A673 (cell line): ENCODE measurements around the gene GPR34. TPM values are rescaled to one million over a fixed set of nuclear protein-coding genes. Genes with fewer than 3 reads are reported as not detected.

ENCODE experiments used
- BruUV-seq: library from RNA; stranded (reverse); fragments of 400-500 nt; replicated peaks from 2 replicates; lab custom pipeline; 2021; lab: Mats Ljungman, UMichigan
- CTCF ChIA-PET: fragments of 300-600 bp; sonication (Branson Sonifier 250); formaldehyde crosslinking; loops from one replicate; lab custom pipeline; 2022; ENCODE audit warnings: antibody characterized with exemption; lab: Charles Lee
- POLR2A ChIA-PET: fragments of 300-600 bp; sonication (Branson Sonifier 250); formaldehyde crosslinking; loops from one replicate; lab custom pipeline; 2022; ENCODE audit warnings: antibody characterized with exemption; ENCODE audit not compliant: low non-redundant PET; lab: Charles Lee
- DNase-seq: peaks from one replicate; pipeline ENCODE4 v3.0.0-alpha.2; 2015; ENCODE audit warnings: low spot score
- H3K27ac ChIP-seq: fragments of 200-600 bp; sonication (generic); 2 replicates; pipeline ENCODE4 v1.5.1; 2016; ENCODE audit warnings: mixed run types, low read depth, mild to moderate bottlenecking, mixed read lengths, antibody characterized with exemption, low read length; ENCODE audit not compliant: poor library complexity, severe bottlenecking
- H3K27me3 ChIP-seq: fragments of 200-600 bp; sonication (generic); replicated peaks from 2 replicates; pipeline ENCODE4 v1.6.1; 2017; ENCODE audit warnings: mixed run types, low read depth, mild to moderate bottlenecking, mixed read lengths, antibody characterized with exemption, low read length; ENCODE audit not compliant: insufficient read depth, poor library complexity
- H3K36me3 ChIP-seq: fragments of 200-600 bp; sonication (generic); 2 replicates; pipeline ENCODE4 v1.6.1; 2016; ENCODE audit warnings: mixed run types, mild to moderate bottlenecking, mixed read lengths, antibody characterized with exemption, low read length; ENCODE audit not compliant: insufficient read depth, poor library complexity, severe bottlenecking
- H3K4me1 ChIP-seq: fragments of 200-600 bp; sonication (generic); 2 replicates; pipeline ENCODE4 v1.6.1; 2017; ENCODE audit warnings: mixed run types, mild to moderate bottlenecking, mixed read lengths, antibody characterized with exemption, low read length; ENCODE audit not compliant: insufficient read depth, poor library complexity, severe bottlenecking
- H3K4me3 ChIP-seq: fragments of 200-600 bp; sonication (generic); 2 replicates; pipeline ENCODE4 v1.5.1; 2016; ENCODE audit warnings: low read depth, mixed run types, mild to moderate bottlenecking, mixed read lengths, low read length; ENCODE audit not compliant: poor library complexity, severe bottlenecking
- H3K9me3 ChIP-seq: fragments of 200-600 bp; sonication (generic); 2 replicates; pipeline ENCODE4 v1.6.1; 2016; ENCODE audit warnings: mixed run types, low read depth, mild to moderate bottlenecking, mixed read lengths, antibody characterized with exemption, low read length; ENCODE audit not compliant: poor library complexity, severe bottlenecking
- CTCF ChIP-seq: fragments of 300-800, 200-600 bp; sonication (generic); conservative IDR thresholded peaks from 2 replicates; pipeline ENCODE4 v1.5.1; 2017; ENCODE audit warnings: low read depth, mild to moderate bottlenecking, antibody characterized with exemption, low read length, moderate library complexity, mixed read lengths
- EZH2 ChIP-seq: fragments of 200-600 bp; sonication (generic); IDR thresholded peaks from 2 replicates; pipeline ENCODE4 v1.6.1; 2017; ENCODE audit warnings: borderline replicate concordance, low read depth, mild to moderate bottlenecking, mixed read lengths, antibody characterized with exemption, low read length; ENCODE audit not compliant: poor library complexity, severe bottlenecking
- intact Hi-C: fragments of 100-400 bp; cut with micrococcal nuclease; formaldehyde crosslinking; loops from one replicate; pipeline ENCODE4 v1.10.0; 2022; ENCODE audit not compliant: unreplicated experiment
- total RNA-seq: library from RNA; stranded (reverse); gene quantifications from 2 replicates; pipeline ENCODE4 v1.2.3, GENCODE V29; 2021

Gene GPR34
- total RNA-seq, 1 experiment from 2014 or later, result not detected

- BruUV-seq, result no TSS peak
- Histone ChIP-seq H3K4me3 (no peak overlapping the region), H3K36me3 (no peaks in the 10 kb centered on the region), H3K4me1 (no peaks in the 10 kb centered on the region), H3K9me3 (no peaks in the 10 kb centered on the region), H3K27ac (no peak overlapping the region), H3K27me3 (no peaks in the 10 kb centered on the region)
- DNase-seq, result no peak
- POLR2A ChIA-PET, result no interaction called here
- TF ChIP-seq EZH2 (no peak), CTCF (no peak)
- CTCF ChIA-PET, result no interaction called here
- intact Hi-C loops, result no loop called here
Observed at GRCh38 chrX:41707218-41707617, 18.4 kb downstream of the GPR34 start.

DNA sequence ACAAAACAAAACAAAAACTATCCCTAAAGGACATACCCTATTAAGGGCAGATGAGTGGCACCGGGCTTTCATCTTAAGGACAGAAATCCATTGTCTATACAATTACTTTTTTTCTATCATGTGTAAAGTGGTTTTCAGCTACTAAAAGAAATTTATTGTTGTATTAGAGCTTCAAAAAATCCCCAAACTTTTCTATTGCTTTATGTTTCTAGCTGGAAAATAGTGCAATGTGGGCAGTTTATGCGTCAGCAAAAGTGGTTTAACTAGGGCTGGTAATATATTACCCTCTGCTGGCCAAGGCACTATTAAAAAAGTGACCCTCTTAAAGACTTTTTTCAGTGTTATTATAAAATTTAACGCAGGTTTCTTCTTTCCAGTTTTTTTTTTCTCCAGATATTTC is 19.7 kb downstream of the GPR34 start:
- Histone ChIP-seq H3K27ac (no peak overlapping the region), H3K4me1 (no peaks in the 10 kb centered on the region), H3K27me3 (no peaks in the 10 kb centered on the region), H3K9me3 (no peaks in the 10 kb centered on the region), H3K36me3 (no peaks in the 10 kb centered on the region), H3K4me3 (no peak overlapping the region)
- DNase-seq, result no peak
- CTCF ChIA-PET, result no interaction called here
- intact Hi-C loops, result no loop called here
- BruUV-seq, result no TSS peak
- TF ChIP-seq CTCF, result no peak
- no peak for TF ChIP-seq EZH2
- POLR2A ChIA-PET, result no interaction called here

- H3K4me3 ChIP-seq, result no peak overlapping the region
- TF ChIP-seq EZH2, result no peak
- TF ChIP-seq CTCF, result no peak
- no peaks in the 10 kb centered on the region for H3K27me3 ChIP-seq
- ChIA-PET CTCF (no interaction called here), POLR2A (no interaction called here)
- H3K27ac ChIP-seq, result no peak overlapping the region
- intact Hi-C loops, result no loop called here
- no peak for DNase-seq
- H3K36me3 ChIP-seq, result no peaks in the 10 kb centered on the region
- H3K9me3 ChIP-seq, result no peaks in the 10 kb centered on the region
- no peaks in the 10 kb centered on the region for H3K4me1 ChIP-seq
- BruUV-seq, result no TSS peak
Observed at GRCh38 chrX:41711021-41711667, 22.4 kb downstream of the GPR34 start.
